HG02970 (cell line): Measurements from ENCODE around the gene MYCL.
"Not testable (repeated sequence)": the region's sequence is repeated elsewhere in the genome, so short reads cannot be mapped to it uniquely, and the experiment has no call there.

Source experiments
- ATAC-seq: cut with Tn5 transposase; IDR thresholded peaks from one replicate; pipeline ENCODE4 v1.9.1; 2021; ENCODE audit warnings: mild to moderate bottlenecking, moderate library complexity, moderate number of reproducible peaks; ENCODE audit not compliant: unreplicated experiment, low FRiP score

The MYCL gene

DNA sequence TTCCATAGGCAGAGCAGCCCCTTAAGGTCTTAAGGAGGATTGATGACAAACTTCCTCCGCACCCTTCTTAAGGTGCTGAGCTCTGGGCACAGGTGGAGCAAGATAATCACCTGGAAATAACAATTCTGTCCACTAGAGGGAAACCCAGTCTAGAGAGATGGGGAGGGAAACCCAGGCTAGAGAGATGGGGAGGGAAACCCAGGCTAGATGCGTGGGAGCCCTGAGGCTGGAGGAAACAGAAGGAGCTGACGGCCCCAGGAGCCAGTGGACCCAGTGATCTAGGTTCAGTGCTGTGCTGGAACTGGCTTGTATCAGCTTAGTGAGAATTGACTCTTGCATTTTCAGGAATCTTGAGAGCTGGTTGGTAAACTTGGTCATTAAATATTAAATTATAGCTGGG lies 17.8 kb upstream of the MYCL start:
- ATAC-seq: no peak

- no peak for ATAC-seq
Measured at GRCh38 chr1:39917825-39918224, 16.1 kb upstream of the MYCL start.

DNA sequence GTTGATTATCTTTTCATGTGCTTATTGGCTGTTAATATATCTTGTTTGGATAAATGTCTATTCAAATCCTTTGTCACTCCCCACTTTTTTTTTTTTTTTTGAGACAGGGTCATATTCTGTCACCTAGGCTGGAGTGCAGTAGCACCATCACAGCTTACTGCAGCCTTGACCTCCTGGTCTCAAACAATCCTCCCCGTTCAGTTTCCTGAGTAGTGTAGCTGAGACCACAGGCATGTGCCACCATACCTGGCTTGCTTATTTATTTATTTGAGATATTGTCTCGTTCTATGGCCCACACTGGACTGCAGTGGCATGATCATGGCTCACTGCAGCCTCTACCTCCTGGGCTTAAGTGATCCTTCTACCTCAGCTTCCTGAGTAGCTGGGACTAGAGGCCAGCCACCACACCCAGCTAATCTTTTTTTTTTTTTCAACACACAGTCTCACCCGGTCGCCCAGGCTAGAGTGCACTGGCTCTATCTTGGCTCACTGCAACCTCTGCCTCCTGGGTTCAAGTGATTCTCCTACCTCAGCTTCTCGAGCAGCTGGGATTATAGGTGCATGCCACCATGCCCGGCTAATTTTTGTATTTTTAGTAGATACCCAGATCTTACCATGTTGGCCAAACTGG lies 13.9 kb upstream of the MYCL start:
- ATAC-seq: no peak

- not testable (repeated sequence) for ATAC-seq
Measured at GRCh38 chr1:39913136-39913535, 11.4 kb upstream of the MYCL start.

GRCh38 chr1:39910263-39910662 lies 8.5 kb upstream of the MYCL start:
- no peak for ATAC-seq

DNA sequence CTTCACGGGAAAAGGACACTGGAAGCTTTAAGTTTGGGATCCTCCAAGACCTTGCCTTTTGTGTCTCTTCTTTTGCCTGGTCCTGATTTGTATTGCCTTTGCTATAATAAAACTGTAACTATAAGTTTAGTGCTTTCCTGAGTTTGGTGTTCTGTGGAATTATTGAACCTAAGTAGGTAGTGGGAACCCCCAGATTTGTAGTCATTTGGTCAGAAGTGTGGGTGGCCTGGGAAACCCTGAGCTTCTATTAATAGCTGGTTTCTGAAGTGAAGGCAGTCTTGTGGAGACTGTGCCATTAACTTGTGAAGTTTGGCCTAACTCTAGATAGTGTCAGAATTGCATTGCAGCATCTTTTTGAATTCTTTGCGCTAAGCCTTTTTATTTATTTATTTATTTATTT lies 6.8 kb upstream of the MYCL start:
- ATAC-seq: no peak

GRCh38 chr1:39907528-39908453 lies 6.1 kb upstream of the MYCL start:
- no peak for ATAC-seq

GRCh38 chr1:39905172-39905571 lies 3.5 kb upstream of the MYCL start:
- no peak for ATAC-seq

GRCh38 chr1:39902460-39902807 lies 717 bp upstream of the MYCL start:
- ATAC-seq: peak; percentile 9

- no peak for ATAC-seq
Measured at GRCh38 chr1:39901464-39901713, 328 bp downstream of the MYCL start.

GRCh38 chr1:39900662-39901463 lies 854 bp downstream of the MYCL start:
- ATAC-seq: no peak

DNA sequence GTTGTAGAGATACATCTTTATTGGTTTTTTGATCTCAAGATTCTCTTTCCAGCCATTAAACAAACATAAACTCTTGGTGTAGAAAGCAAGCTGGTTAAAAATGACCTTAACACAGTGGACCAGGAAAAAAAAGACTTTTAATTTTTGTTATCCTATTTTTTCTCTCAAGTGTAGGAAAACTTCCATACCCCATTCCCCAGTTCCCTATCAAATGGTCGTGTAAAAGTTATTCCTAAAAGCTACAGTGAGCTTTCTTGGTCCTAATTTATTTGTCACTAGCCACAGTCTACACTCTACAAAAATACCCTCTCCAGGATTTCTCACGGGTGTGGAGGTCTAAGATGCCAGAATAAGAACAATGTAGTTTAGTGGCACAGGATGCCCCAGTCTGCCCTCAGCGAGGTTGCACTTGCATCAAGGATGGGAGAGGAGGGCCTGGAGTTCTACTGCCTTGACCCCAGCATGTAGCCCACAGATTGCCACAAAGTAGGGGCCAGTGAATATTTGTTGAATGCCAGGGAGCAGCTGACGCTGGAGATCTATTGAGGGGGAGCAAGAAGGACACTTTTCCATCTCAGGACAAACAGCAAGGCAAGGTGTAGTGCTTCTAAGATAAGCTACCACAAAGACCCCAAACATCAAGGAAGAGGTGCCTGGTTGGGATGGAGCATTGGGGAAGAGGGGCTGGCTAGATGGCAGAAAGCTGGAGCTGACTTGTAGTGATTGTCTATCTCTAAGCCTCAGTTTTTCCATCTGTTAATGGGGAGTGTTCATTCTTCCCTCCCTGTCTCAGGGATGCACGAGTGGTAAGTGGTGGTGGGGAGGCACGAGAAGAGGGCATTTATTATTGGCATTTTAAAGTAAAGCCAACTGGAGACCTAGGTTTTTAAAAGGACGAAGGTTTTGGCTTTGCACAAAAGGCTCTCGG lies 1.8 kb downstream of the MYCL start:
- ATAC-seq: no peak

GRCh38 chr1:39898648-39899603 lies 2.8 kb downstream of the MYCL start:
- ATAC-seq: no peak

DNA sequence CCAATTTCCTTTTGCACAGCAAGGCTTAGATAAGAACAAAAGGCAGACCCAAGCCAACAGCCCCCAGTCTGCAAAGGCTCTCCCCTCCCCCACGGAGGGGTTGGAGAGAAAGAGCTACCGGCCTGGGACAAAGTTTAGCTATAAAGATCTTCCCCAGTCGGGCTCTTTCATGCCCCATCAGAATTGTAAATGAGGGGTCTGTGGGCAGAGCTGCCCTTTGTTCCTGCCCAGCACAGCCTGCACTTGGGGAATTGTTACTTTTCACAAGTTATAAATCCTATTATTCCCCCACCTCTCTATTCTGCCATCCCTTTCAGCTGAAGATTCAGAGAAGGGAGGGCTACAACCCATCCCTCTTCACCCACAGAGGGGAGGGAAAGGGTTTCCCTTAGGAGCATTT lies 3.5 kb downstream of the MYCL start:
- ATAC-seq: no peak

DNA sequence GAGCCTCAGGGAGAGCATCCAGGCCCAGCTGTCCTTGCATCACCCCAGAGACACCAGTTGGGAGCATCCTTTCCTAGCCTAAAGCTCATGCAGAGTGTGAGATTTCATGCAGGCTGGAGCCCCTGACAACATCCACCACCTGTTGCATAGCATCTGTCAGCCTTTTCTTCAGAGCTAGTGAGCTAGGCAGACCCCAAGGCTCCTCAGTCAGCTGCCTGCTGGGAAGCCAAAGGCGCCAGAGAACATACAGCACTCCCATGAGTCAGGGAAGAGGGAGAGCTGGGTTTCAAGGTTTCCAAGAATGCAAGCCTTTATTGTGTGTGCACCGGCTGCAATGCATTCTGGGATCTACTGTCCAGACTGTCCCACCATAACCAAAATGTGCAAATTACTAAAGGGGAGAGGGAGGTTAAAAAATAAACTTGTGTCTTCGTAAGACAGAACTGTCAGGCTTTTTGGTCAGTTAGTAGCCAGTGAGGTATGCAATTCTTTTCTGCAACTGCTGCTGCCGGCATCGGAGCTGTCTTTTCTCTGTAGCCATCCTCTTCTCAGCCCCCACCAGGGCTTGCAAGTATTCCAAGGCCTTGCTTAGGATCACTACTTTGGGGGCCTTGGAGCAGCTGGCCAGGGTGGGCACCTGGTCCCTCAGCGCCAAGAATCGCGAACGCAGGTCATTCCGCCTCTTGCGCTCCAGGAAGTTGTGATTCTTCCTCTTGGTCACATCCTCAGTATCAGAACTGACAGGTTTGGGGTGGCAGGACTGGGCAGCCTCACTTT lies 4.6 kb downstream of the MYCL start:
- ATAC-seq: no peak

DNA sequence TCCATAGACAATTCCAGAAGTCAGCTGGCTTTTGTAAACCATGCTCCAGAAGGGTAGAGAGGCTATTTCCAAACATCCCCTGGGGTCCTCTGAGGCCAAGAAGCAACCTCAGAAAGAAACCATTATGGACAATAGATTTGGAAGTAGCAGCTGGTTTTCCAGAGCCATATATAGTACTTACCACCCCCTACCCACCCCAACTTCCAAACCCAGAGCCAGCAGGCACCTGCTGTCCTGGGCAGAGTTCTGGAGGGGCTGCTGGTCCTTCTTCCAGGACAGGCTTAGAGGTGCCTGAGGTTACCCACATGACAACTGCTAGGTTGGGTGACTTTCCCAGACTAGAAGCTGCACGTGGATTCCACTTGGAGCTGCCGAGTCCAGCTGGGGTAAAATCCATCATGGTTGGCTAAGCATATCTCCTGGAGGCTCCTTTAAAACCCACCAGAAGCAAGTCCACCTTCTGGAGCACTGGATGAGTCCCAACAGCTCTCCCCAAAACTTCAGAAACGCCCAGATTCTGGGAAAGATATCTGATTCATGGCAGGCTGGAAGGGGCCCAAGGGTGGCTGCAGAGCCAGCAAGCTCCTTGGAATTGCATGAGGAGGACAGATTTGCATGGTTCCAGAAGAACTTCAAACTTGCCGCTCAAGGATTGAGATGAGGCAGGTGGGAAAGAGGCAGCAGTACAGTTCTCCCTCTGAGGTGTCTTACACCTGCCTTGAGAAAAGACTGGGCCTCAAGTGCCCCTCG lies 5.8 kb downstream of the MYCL start:
- no peak for ATAC-seq

DNA sequence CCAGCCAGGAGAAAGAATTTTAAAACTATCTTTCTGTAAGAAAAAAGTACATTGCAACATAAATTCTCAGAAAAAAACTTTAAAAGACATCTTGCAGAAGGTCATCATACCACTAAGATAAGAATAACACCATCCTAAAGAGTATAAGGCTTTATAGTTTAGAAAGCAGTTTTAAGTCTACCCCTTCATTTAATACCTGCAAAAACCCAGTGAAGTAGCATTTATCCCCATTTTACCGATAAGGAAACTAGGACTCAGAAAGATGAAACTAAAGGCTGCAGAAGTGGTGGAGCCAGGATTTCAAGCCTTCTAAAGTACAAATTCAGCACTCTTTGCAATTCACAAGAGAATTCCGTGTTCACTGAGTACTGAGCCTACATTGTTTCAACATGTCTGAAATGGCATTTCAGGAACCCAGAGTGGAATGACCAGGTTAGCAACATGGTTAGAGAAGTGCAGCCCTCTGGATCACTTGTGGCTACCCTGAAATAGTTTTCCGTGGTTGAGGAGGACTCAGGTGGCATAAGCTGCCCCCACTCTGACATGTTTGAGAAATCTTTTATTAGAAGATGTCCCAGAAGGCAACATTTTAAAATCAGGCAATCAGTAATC lies 6.7 kb downstream of the MYCL start:
- ATAC-seq: no peak
